MM.1S (cell line): ENCODE results near the gene ZBTB7C.

Experiments
- DNase-seq: peaks from one replicate; pipeline ENCODE4 v3.0.0-alpha.2; 2015
- H2AFZ ChIP-seq: fragments of 300-600 bp; sonication (generic); 2 replicates; pipeline ENCODE4 v1.6.0; 2016; ENCODE audit warnings: antibody characterized with exemption, low read length
- H3F3A ChIP-seq: fragments of 300-600 bp; sonication (generic); 2 replicates; pipeline ENCODE4 v1.6.1; 2016; ENCODE audit warnings: mild to moderate bottlenecking, antibody characterized with exemption, low read length, moderate library complexity, mixed read lengths; ENCODE audit not compliant: insufficient read depth
- H3K27ac ChIP-seq: fragments of 300-600 bp; sonication (generic); 2 replicates; pipeline ENCODE4 v1.5.1; 2016; ENCODE audit warnings: mild to moderate bottlenecking, low read length
- H3K27me3 ChIP-seq: fragments of 300-600 bp; sonication (generic); replicated peaks from 2 replicates; pipeline ENCODE4 v1.6.0; 2016; ENCODE audit warnings: low read length; ENCODE audit not compliant: insufficient read depth
- H3K36me3 ChIP-seq: fragments of 300-600 bp; sonication (generic); replicated peaks from 2 replicates; pipeline ENCODE4 v1.6.1; 2016; ENCODE audit warnings: mild to moderate bottlenecking, low read length, mixed read lengths; ENCODE audit not compliant: insufficient read depth
- H3K4me1 ChIP-seq: fragments of 300-600 bp; sonication (generic); 2 replicates; pipeline ENCODE4 v1.6.1; 2016; ENCODE audit warnings: low read length, mixed read lengths
- H3K4me2 ChIP-seq: fragments of 300-600 bp; sonication (generic); 2 replicates; pipeline ENCODE4 v1.6.0; 2016; ENCODE audit warnings: low read depth, low read length
- H3K4me3 ChIP-seq: fragments of 300-600 bp; sonication (generic); 2 replicates; pipeline ENCODE4 v1.5.1; 2016; ENCODE audit warnings: low read length, mixed read lengths
- H3K79me2 ChIP-seq: fragments of 300-600 bp; sonication (generic); 2 replicates; pipeline ENCODE4 v1.6.1; 2016; ENCODE audit warnings: mixed run types, low read length, mixed read lengths
- H3K9ac ChIP-seq: fragments of 300-600 bp; sonication (generic); 2 replicates; pipeline ENCODE4 v1.6.1; 2016; ENCODE audit warnings: low read length, mixed read lengths
- H3K9me2 ChIP-seq: fragments of 300-600 bp; sonication (generic); replicated peaks from 2 replicates; pipeline ENCODE4 v1.6.1; 2016; ENCODE audit warnings: mild to moderate bottlenecking, low read length, mixed read lengths; ENCODE audit not compliant: insufficient read depth
- H3K9me3 ChIP-seq: fragments of 300-600 bp; sonication (generic); replicated peaks from 2 replicates; pipeline ENCODE4 v1.6.1; 2016; ENCODE audit warnings: mild to moderate bottlenecking, low read length, mixed read lengths; ENCODE audit not compliant: insufficient read depth
- H4K20me1 ChIP-seq: fragments of 300-600 bp; sonication (generic); 2 replicates; pipeline ENCODE4 v1.6.1; 2016; ENCODE audit warnings: mild to moderate bottlenecking, low read length, moderate library complexity, mixed read lengths; ENCODE audit not compliant: insufficient read depth
- EZH2 ChIP-seq: fragments of 300-600 bp; sonication (generic); optimal IDR thresholded peaks from 2 replicates; pipeline ENCODE3; 2017; ENCODE audit warnings: low read depth, mild to moderate bottlenecking, antibody characterized with exemption, low read length, mixed read lengths
- EZH2phosphoT487 ChIP-seq: fragments of 300-600 bp; sonication (generic); IDR thresholded peaks from 2 replicates; pipeline ENCODE4 v1.6.1; 2018; ENCODE audit warnings: antibody characterized with exemption, low read length
- TF ChIP-seq, protein P1 (sequence below): fragments of 300-600 bp; sonication (generic); IDR thresholded peaks from 2 replicates; pipeline ENCODE4 v1.5.1; 2016; ENCODE audit warnings: antibody characterized with exemption, low read length, mixed read lengths

Gene ZBTB7C

DNA sequence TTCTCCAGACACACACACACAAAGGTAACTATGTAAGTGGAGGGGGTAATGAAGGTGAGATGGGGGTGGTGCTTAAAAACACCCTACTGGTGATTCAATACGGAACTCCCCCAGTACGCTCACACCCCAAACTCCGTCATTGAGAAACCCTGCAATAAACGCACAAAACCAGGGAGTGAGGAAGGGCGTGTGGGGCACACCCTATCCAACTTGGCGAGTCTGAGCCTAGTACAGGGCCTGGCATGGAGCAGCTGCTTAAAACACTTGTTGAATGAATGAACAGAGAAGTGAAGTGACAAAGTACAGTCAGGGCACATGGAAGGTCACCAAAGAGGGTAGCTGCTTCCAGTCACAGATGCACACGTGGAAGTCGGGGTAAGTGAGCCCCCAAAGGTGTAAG lies 331.9 kb downstream of the ZBTB7C start:
- Histone ChIP-seq H3F3A (no peaks in the 10 kb centered on the region), H3K27me3 (no peaks in the 10 kb centered on the region), H3K4me3 (no peak overlapping the region), H3K4me2 (no peak overlapping the region), H3K4me1 (no peaks in the 10 kb centered on the region), H3K9me3 (no peaks in the 10 kb centered on the region), H3K27ac (no peak overlapping the region), H3K9me2 (no peaks in the 10 kb centered on the region), H3K36me3 (no peaks in the 10 kb centered on the region), H3K79me2 (no peaks in the 10 kb centered on the region), H2AFZ (no peak overlapping the region), H4K20me1 (no peaks in the 10 kb centered on the region), H3K9ac (no peak overlapping the region)
- DNase-seq: no peak
- TF ChIP-seq EZH2phosphoT487: no peak
- TF ChIP-seq EZH2: no peak
- TF ChIP-seq, protein P1, sequence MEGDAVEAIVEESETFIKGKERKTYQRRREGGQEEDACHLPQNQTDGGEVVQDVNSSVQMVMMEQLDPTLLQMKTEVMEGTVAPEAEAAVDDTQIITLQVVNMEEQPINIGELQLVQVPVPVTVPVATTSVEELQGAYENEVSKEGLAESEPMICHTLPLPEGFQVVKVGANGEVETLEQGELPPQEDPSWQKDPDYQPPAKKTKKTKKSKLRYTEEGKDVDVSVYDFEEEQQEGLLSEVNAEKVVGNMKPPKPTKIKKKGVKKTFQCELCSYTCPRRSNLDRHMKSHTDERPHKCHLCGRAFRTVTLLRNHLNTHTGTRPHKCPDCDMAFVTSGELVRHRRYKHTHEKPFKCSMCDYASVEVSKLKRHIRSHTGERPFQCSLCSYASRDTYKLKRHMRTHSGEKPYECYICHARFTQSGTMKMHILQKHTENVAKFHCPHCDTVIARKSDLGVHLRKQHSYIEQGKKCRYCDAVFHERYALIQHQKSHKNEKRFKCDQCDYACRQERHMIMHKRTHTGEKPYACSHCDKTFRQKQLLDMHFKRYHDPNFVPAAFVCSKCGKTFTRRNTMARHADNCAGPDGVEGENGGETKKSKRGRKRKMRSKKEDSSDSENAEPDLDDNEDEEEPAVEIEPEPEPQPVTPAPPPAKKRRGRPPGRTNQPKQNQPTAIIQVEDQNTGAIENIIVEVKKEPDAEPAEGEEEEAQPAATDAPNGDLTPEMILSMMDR: no peak

DNA sequence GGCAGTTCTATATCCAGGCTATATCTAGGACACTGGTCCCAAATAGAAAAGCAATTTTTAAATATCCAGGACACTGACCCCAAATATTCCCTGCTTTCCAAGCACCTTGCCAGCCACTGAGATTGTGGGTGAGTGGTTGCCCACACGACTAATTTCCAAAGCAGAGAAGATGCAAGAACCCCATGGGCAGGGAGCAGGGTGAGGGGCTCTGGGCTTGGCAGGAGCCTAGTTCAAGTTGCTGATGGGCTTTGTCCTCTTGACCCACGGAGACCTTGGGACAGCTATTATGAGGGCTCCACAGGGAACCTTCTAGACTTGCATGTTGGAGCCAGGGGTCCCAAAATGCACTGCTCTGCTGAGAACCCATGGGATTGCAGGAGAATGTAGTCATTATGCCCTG lies 332.7 kb downstream of the ZBTB7C start:
- H3K9me3 ChIP-seq: no peaks in the 10 kb centered on the region
- no peak for DNase-seq
- no peaks in the 10 kb centered on the region for H3K79me2 ChIP-seq
- H3K4me1 ChIP-seq: no peaks in the 10 kb centered on the region
- no peaks in the 10 kb centered on the region for H3K9me2 ChIP-seq
- TF ChIP-seq EZH2phosphoT487 (no peak), EZH2 (no peak)
- TF ChIP-seq, protein P1: no peak
- no peak overlapping the region for H3K4me3 ChIP-seq
- no peak overlapping the region for H3K4me2 ChIP-seq
- H3K27me3 ChIP-seq: no peaks in the 10 kb centered on the region
- no peak overlapping the region for H3K9ac ChIP-seq
- H4K20me1 ChIP-seq: no peaks in the 10 kb centered on the region
- no peaks in the 10 kb centered on the region for H3F3A ChIP-seq
- no peak overlapping the region for H2AFZ ChIP-seq
- H3K27ac ChIP-seq: no peak overlapping the region
- no peaks in the 10 kb centered on the region for H3K36me3 ChIP-seq

DNA sequence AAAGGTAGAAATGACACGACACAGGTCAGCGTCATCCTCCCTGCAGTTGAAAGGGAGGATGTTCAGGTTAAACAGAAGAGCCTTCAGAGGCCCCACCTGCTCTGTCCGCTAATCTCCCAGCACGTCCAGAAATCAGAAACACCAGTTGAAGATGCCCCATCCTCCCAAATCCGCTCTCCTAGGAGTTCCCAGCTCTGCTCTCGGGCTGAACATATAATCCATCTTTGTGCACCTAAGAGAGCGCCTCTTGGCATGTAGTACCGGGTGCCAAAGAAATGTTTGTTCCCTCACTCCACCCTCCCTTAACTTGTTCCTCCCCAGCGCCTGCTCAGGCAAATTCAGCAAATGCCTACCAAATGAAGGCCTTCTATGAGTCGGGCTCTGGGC lies 333.5 kb downstream of the ZBTB7C start:
- TF ChIP-seq EZH2phosphoT487: no peak

DNA sequence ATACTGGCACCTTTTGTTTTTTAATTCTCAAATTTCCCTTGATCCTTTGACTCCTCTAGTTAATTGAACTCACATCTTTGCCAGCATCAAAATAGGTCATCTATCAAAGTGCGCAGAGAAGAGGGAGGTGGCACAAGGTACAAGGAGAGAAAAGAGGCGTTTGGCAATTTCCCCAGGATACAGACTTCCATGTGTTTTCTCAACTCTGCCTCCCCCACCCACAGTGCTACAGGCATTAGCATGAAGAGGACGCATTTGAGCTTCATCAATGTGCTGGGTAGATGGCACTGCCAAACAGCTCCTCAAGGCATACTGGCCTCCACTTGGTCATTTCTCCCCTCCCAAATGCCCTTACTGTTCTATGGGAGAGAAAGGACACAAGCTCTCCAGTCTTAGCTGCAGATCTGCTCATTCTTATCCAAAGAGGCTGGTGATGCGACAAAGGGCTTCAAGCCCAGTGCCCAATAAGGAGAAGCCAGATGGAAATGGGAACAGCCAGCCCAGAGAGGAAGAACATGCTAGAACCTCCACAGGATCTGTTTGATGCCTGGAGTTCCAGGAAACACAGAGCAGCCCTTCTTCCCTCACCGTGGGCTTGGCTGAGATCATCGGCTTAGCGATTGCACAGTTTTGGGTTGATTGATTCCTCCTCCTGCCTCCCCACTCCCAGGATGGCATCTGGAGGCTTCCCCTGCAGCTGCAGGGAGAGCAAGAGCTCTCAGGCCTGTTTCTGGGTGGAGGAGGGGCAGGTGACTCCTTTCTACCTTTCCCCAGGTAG lies 334.1 kb downstream of the ZBTB7C start:
- Histone ChIP-seq H3K36me3 (no peaks in the 10 kb centered on the region), H3F3A (no peaks in the 10 kb centered on the region), H3K4me2 (no peak overlapping the region), H4K20me1 (no peaks in the 10 kb centered on the region), H3K9me2 (no peaks in the 10 kb centered on the region), H3K79me2 (no peaks in the 10 kb centered on the region), H3K27me3 (no peaks in the 10 kb centered on the region), H2AFZ (no peak overlapping the region), H3K27ac (no peak overlapping the region), H3K9me3 (no peaks in the 10 kb centered on the region), H3K9ac (no peak overlapping the region), H3K4me1 (no peaks in the 10 kb centered on the region), H3K4me3 (no peak overlapping the region)
- no peak for DNase-seq
- no peak for TF ChIP-seq EZH2
- TF ChIP-seq, protein P1: no peak
- TF ChIP-seq EZH2phosphoT487: no peak

More for the DNA sequence above, 333.5 kb downstream of the ZBTB7C start:
- H3K4me3 ChIP-seq: no peak overlapping the region
- H3K27me3 ChIP-seq: no peaks in the 10 kb centered on the region
- H3K9me3 ChIP-seq: no peaks in the 10 kb centered on the region
- no peaks in the 10 kb centered on the region for H3K9me2 ChIP-seq
- H3K27ac ChIP-seq: no peak overlapping the region
- H3F3A ChIP-seq: no peaks in the 10 kb centered on the region
- no peaks in the 10 kb centered on the region for H3K4me1 ChIP-seq
- no peak overlapping the region for H2AFZ ChIP-seq
- no peak overlapping the region for H3K9ac ChIP-seq
- DNase-seq: no peak
- no peaks in the 10 kb centered on the region for H4K20me1 ChIP-seq
- no peaks in the 10 kb centered on the region for H3K36me3 ChIP-seq
- H3K4me2 ChIP-seq: no peak overlapping the region
- H3K79me2 ChIP-seq: no peaks in the 10 kb centered on the region
